Heart left ventricle (tissue), 16 donors: ENCODE results near the gene CLSTN2. TPM values are rescaled to one million over a fixed set of nuclear protein-coding genes. Genes with fewer than 3 reads are reported as not detected.

ENCODE experiments used
- ATAC-seq, 4 donors: fragments of 200-7000 bp; cut with Tn5 transposase; one replicate each; pipeline ENCODE4 v1.9.1; 2020 to 2022; ENCODE audit warnings: moderate library complexity in 4 of 4, mild to moderate bottlenecking in 3 of 4, moderate number of reproducible peaks in 1 of 4
- DNase-seq, 5 donors: peaks; one replicate each; pipeline ENCODE4 v3.0.0-alpha.2; 2020
- H3K27ac ChIP-seq, 12 donors: fragments of 200-600 bp; sonication (generic) in 4 of 12; one replicate each; pipeline versions ENCODE4 v1.5.0 to v1.8.0; 2016 to 2022; ENCODE audit warnings: mild to moderate bottlenecking in 2 of 12
- H3K27me3 ChIP-seq, 9 donors: fragments of 200-600 bp; sonication (generic) in 2 of 9; one replicate each; pipeline versions ENCODE4 v1.5.1 to v1.8.0; 2016 to 2022; ENCODE audit warnings: mild to moderate bottlenecking in 3 of 9
- H3K36me3 ChIP-seq, 9 donors: fragments of 200-600 bp; sonication (generic) in 2 of 9; one replicate each; pipeline versions ENCODE4 v1.5.0 to v1.8.0; 2018 to 2022; ENCODE audit warnings: mild to moderate bottlenecking in 2 of 9
- H3K4me1 ChIP-seq, 12 donors: fragments of 200-600 bp; sonication (generic) in 4 of 12; one replicate each; pipeline versions ENCODE4 v1.5.0 to v1.8.0; 2016 to 2022; ENCODE audit warnings: mild to moderate bottlenecking in 3 of 12
- H3K4me3 ChIP-seq, 12 donors: fragments of 200-600 bp; sonication (generic) in 4 of 12; one replicate each; pipeline versions ENCODE4 v1.5.0 to v1.8.0; 2017 to 2022; ENCODE audit warnings: mild to moderate bottlenecking in 9 of 12, moderate library complexity in 4 of 12
- H3K9me3 ChIP-seq, 12 donors: fragments of 200-600 bp; sonication (generic) in 4 of 12; one replicate each; pipeline versions ENCODE4 v1.5.0 to v1.8.0; 2016 to 2022; ENCODE audit warnings: mild to moderate bottlenecking in 1 of 12
- CTCF ChIP-seq, 12 donors: fragments of 200-600 bp; sonication (generic) in 4 of 12; IDR thresholded peaks; one replicate each; pipeline versions ENCODE4 v1.5.0 to v1.8.0; 2018 to 2022; ENCODE audit warnings: antibody characterized with exemption in 12 of 12, mild to moderate bottlenecking in 5 of 12
- POLR2A ChIP-seq, 2 donors: fragments of 450-650 bp; IDR thresholded peaks; one replicate each; pipeline ENCODE4 v1.6.1; 2017; ENCODE audit warnings: antibody characterized with exemption in 2 of 2, mild to moderate bottlenecking in 2 of 2, moderate library complexity in 2 of 2
- WGBS, 4 donors: extraction: QIAGEN DNeasy Blood & Tissue Kit in 2 of 4; methylation state at CpG; one replicate each; pipeline versions ENCODE4 v1.1.5 to v1.1.7; 2013 to 2018; 5-methylcytosine and 5-hydroxymethylcytosine counted together
- intact Hi-C, 10 donors: fragments of 100-400 bp; cut with DNase I; formaldehyde crosslinking; loops; one replicate each; pipeline versions ENCODE4 v1.11.1 to v1.14.2; 2022
- polyA plus RNA-seq, 2 donors: library from polyadenylated mRNA; stranded (reverse); fragments of 200-250 nt; gene quantifications; one replicate each; pipeline ENCODE4 v1.2.3, GENCODE V29; 2013
- total RNA-seq, 9 donors: library from RNA; depleted of rRNA in 2 of 9; stranded (reverse); fragments of >200 nt in 2 of 9; fragmentation: NEBNext Ultra II Directional in 3 of 9; extraction: Animal tissue kit (Norgen Biotek cat#: 25700) in 3 of 9; gene quantifications; one replicate each; pipeline versions ENCODE4 v1.1.0 to v1.2.4, GENCODE V29; 2016 to 2023
- donor health status: ischemic (EF 13 %, LVEDD 7.1; RV severe dilation, severe dysfunction).
- donor health status: healthy with polysubstance abuse.
- donor health status: DM: no; HTN: yes; CAD: no.
- donor health status: DM: no; HTN: no; CAD: no.
- donor health status: ischemic (EF 25% LVEDD 6.9; RV normal size, moderate dysfunction).
- donor health status: ischemic (EF 25% LVEDD 5.7; RV mildly dilated, moderate dysfunction).
- donor health status: healthy.
- donor health status: DM: yes; HTN: yes; CAD: no.
- donor health status: ischemic (EF 35%, LVEDD 5.7; RV mildly dilated, moderate dysfunction).
- donor health status: nonischemic (EF 11% LVEDD 7.7; RV severe dilation, severe dysfunction).
- donor health status: DM: yes; HTN: yes; CAD: no.
- donor health status: PGD.
- donor health status: ischemic (EF 29% LVEDD 5.4; RV normal size, mild dysfunction).
- donor health status: nonischemic (EF 23%, LVEDD 6.1; RV moderate dilation, normal function).

The CLSTN2 gene
- total and polyA plus RNA-seq, 11 donors, result 0.69 to 7.6 (median 3.9) TPM

DNA sequence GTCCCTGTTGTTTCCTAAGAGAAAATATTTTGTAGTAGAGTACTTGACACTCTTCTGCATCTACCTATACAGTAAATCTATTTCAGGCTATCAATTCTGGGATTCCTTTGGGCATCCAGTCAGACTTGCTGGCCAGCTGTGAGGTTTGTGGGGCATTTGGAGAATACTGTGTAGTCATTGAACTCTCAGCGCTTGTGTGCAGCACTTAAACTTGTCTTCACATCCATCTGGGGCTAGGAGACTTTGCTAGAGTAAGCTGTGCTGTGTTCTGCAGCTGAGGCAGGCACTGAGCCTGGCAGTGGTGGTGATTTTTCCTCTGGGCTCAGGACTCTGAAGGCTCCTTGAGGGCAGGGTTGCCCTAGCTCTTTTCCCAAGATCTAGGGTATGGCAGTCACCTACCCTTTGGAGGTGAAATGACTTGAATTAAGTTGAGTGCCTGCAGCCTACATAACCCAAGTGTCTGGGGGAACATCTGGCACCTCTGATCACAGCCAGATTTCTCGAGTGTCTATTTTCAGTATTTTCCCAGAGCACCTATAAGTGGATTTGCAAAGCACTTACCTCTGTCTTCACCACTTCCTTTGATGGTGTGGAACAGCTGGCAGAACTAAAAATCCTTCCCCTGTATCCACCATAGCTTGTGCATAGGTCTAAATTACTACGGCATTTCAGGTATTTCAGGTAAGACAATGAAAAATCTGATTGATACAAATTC is 19.3 kb downstream of the CLSTN2 start:
- ATAC-seq, result no peak
- no peak for TF ChIP-seq CTCF (IDR thresholded peaks at IDR 0.05)
- TF ChIP-seq POLR2A (IDR thresholded peaks at IDR 0.05), result no peak

DNA sequence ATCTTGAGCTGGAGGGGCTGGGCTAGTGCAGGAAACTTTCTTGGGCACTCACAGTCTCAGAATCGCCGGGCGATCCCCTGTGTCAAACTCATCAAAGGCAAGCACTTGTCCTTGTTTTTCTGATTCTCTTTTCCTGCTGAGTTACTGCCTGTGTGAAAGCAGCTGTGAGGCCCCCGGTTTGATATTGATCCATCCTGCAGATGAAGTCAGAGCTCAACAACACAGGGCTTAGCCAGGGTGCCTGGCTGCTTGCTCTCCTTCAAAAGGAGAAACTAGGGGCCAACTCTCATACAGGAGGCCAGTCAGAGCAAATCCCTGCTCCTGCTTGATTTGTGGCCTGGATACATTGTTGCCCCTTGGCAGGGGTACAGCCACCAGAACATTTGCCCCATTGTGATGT is 22.9 kb downstream of the CLSTN2 start:
- TF ChIP-seq CTCF (IDR thresholded peaks at IDR 0.05) (no peak), POLR2A (IDR thresholded peaks at IDR 0.05) (no peak)
- H3K4me1 ChIP-seq, result peaks cover 0 to 5% (median 0%) of the 10 kb centered on the region in 12 donors
- intact Hi-C loops, result loop anchor here in 1 of 10 donors (10.0 kb wide), 1 partner anchor 777 kb away; no protein-coding TSS in a partner anchor
- no peak overlapping the region for H3K4me3 ChIP-seq
- H3K27ac ChIP-seq, result no peak overlapping the region
- 47 to 70% (median 56%) methylated on average over 4 of the region's 4 CpGs for whole genome bisulfite sequencing, 4 donors
- DNase-seq (no peak), ATAC-seq (no peak)
- no peaks in the 10 kb centered on the region for H3K36me3 ChIP-seq
- H3K9me3 ChIP-seq, result no peaks in the 10 kb centered on the region
- H3K27me3 ChIP-seq, result no peaks in the 10 kb centered on the region

More for the DNA sequence above, 19.3 kb downstream of the CLSTN2 start:
- Histone ChIP-seq H3K4me3 (no peak overlapping the region), H3K27me3 (no peaks in the 10 kb centered on the region), H3K27ac (no peak overlapping the region), H3K4me1 (peaks cover 0 to 5% (median 0%) of the 10 kb centered on the region in 12 donors), H3K36me3 (no peaks in the 10 kb centered on the region), H3K9me3 (no peaks in the 10 kb centered on the region)
- WGBS, 4 donors, result 58 to 70% (median 65%) methylated on average over 3 of the region's 3 CpGs
- DNase-seq, result no peak
- intact Hi-C loops, result loop anchor here in 1 of 10 donors (10.0 kb wide), 1 partner anchor 780 kb away; no protein-coding TSS in a partner anchor

- Histone ChIP-seq H3K27me3 (no peaks in the 10 kb centered on the region), H3K36me3 (no peaks in the 10 kb centered on the region), H3K27ac (no peak overlapping the region), H3K4me1 (peaks cover 0 to 2% (median 0%) of the 10 kb centered on the region in 12 donors), H3K9me3 (no peaks in the 10 kb centered on the region), H3K4me3 (no peak overlapping the region)
- intact Hi-C loops, result no loop called here
- DNase-seq (no peak), ATAC-seq (no peak)
- TF ChIP-seq POLR2A (IDR thresholded peaks at IDR 0.05) (no peak), CTCF (IDR thresholded peaks at IDR 0.05) (no peak)
- 69 to 90% (median 80%) methylated on average over 1 of the region's 1 CpG for WGBS, 4 donors
Observed at GRCh38 chr3:139969386-139969785, 34.4 kb downstream of the CLSTN2 start.

GRCh38 chr3:139970526-139970925 is 35.5 kb downstream of the CLSTN2 start:
- DNase-seq (no peak), ATAC-seq (no peak)
- 79 to 90% (median 84%) methylated on average over 5 of the region's 5 CpGs for WGBS, 4 donors
- Histone ChIP-seq H3K36me3 (no peaks in the 10 kb centered on the region), H3K4me3 (no peak overlapping the region), H3K9me3 (no peaks in the 10 kb centered on the region), H3K27me3 (no peaks in the 10 kb centered on the region), H3K27ac (no peak overlapping the region), H3K4me1 (peaks cover 0 to 13% (median 3%) of the 10 kb centered on the region in 12 donors)
- intact Hi-C loops, result no loop called here
- TF ChIP-seq CTCF (IDR thresholded peaks at IDR 0.05), result no peak
- TF ChIP-seq POLR2A (IDR thresholded peaks at IDR 0.05), result no peak
